PC-9 (cell line): ENCODE results near the gene ATP5PD.

Experiments used
- CTCF ChIP-seq: fragments of 200-600 bp; sonication (generic); conservative IDR thresholded peaks from 2 replicates; pipeline ENCODE4 v1.6.1; 2017; ENCODE audit warnings: mixed run types, antibody characterized with exemption, mild to moderate bottlenecking, moderate library complexity
- EZH2 ChIP-seq: fragments of 200-600 bp; sonication (generic); IDR thresholded peaks from 2 replicates; pipeline ENCODE4 v1.8.0; 2017; ENCODE audit warnings: antibody characterized with exemption, low read depth

GRCh38 chr17:75078284-75079022 is 31.7 kb upstream of the ATP5PD start:
- TF ChIP-seq CTCF = no peak
- TF ChIP-seq EZH2 = no peak
